Measurements from ENCODE around the gene NEO1. TPM values are rescaled to one million over a fixed set of nuclear protein-coding genes. Genes with fewer than 3 reads are reported as not detected.

NEO1 gene
- total RNA-seq, 2 donors from 2014 or later: 3.6 to 8.0 TPM

- H3K27me3 Mint-ChIP-seq: peaks cover 0 to 11% of the 10 kb centered on the region in 2 donors
Measured at GRCh38 chr15:73231661-73232419, 179.6 kb downstream of the NEO1 start.

GRCh38 chr15:73232776-73233175, 180.5 kb downstream of the NEO1 start:
- Mint-ChIP-seq H3K27ac (no peak overlapping the region), H3K36me3 (no peaks in the 10 kb centered on the region), H3K9me3 (no peaks in the 10 kb centered on the region), H3K4me1 (ENCODE audit: low read depth in 2 of 2) (peaks cover 0 to 3% of the 10 kb centered on the region in 2 donors), H3K4me3 (no peak overlapping the region), H3K27me3 (peaks cover 0 to 11% of the 10 kb centered on the region in 2 donors)
- no peak for ATAC-seq
- DNase-seq (ENCODE audit: low spot score): no peak

More at GRCh38 chr15:73231661-73232419, 179.6 kb downstream of the NEO1 start:
- peaks cover 0 to 7% of the 10 kb centered on the region in 2 donors for H3K4me1 Mint-ChIP-seq (ENCODE audit: low read depth in 2 of 2)
- no peak overlapping the region for H3K4me3 Mint-ChIP-seq
- no peaks in the 10 kb centered on the region for H3K9me3 Mint-ChIP-seq
- ATAC-seq (no peak), DNase-seq (ENCODE audit: low spot score) (no peak)
- H3K36me3 Mint-ChIP-seq: no peaks in the 10 kb centered on the region
- no peak overlapping the region for H3K27ac Mint-ChIP-seq

GRCh38 chr15:73233623-73234022, 181.4 kb downstream of the NEO1 start:
- DNase-seq (ENCODE audit: low spot score) (no peak), ATAC-seq (no peak)
- Mint-ChIP-seq H3K4me1 (ENCODE audit: low read depth in 2 of 2) (peaks cover 0 to 3% of the 10 kb centered on the region in 2 donors), H3K27me3 (peaks cover 0 to 7% of the 10 kb centered on the region in 2 donors), H3K36me3 (no peaks in the 10 kb centered on the region), H3K27ac (no peak overlapping the region), H3K9me3 (no peaks in the 10 kb centered on the region), H3K4me3 (no peak overlapping the region)

- H3K36me3 Mint-ChIP-seq: no peaks in the 10 kb centered on the region
Measured at GRCh38 chr15:73237910-73238309, 185.6 kb downstream of the NEO1 start.

GRCh38 chr15:73239564-73240215, 187.4 kb downstream of the NEO1 start:
- H3K27ac Mint-ChIP-seq: no peak overlapping the region
- no peaks in the 10 kb centered on the region for H3K4me1 Mint-ChIP-seq (ENCODE audit: low read depth in 2 of 2)
- no peaks in the 10 kb centered on the region for H3K9me3 Mint-ChIP-seq
- no peaks in the 10 kb centered on the region for H3K27me3 Mint-ChIP-seq
- H3K36me3 Mint-ChIP-seq: no peaks in the 10 kb centered on the region
- DNase-seq (ENCODE audit: low spot score) (no peak), ATAC-seq (no peak)
- H3K4me3 Mint-ChIP-seq: no peak overlapping the region

More at GRCh38 chr15:73237910-73238309, 185.6 kb downstream of the NEO1 start:
- H3K27me3 Mint-ChIP-seq: no peaks in the 10 kb centered on the region
- no peak overlapping the region for H3K27ac Mint-ChIP-seq
- no peak for DNase-seq (ENCODE audit: low spot score)
- ATAC-seq: no peak
- H3K4me3 Mint-ChIP-seq: no peak overlapping the region
- H3K4me1 Mint-ChIP-seq (ENCODE audit: low read depth in 2 of 2): no peaks in the 10 kb centered on the region
- H3K9me3 Mint-ChIP-seq: no peaks in the 10 kb centered on the region

GRCh38 chr15:73240866-73241499, 188.7 kb downstream of the NEO1 start:
- ATAC-seq (no peak), DNase-seq (ENCODE audit: low spot score) (peak; percentile 81)
- H3K27ac Mint-ChIP-seq: no peak overlapping the region
- no peaks in the 10 kb centered on the region for H3K9me3 Mint-ChIP-seq
- H3K27me3 Mint-ChIP-seq: no peaks in the 10 kb centered on the region
- no peak overlapping the region for H3K4me3 Mint-ChIP-seq
- H3K36me3 Mint-ChIP-seq: no peaks in the 10 kb centered on the region
- H3K4me1 Mint-ChIP-seq (ENCODE audit: low read depth in 2 of 2): no peaks in the 10 kb centered on the region

- H3K4me3 Mint-ChIP-seq: no peak overlapping the region
- no peaks in the 10 kb centered on the region for H3K9me3 Mint-ChIP-seq
- no peak overlapping the region for H3K27ac Mint-ChIP-seq
- no peaks in the 10 kb centered on the region for H3K27me3 Mint-ChIP-seq
- no peaks in the 10 kb centered on the region for H3K4me1 Mint-ChIP-seq (ENCODE audit: low read depth in 2 of 2)
- DNase-seq (ENCODE audit: low spot score) (no peak), ATAC-seq (peak in 1 of 2 donors; percentile 43)
- peaks cover 6% of the 10 kb centered on the region for H3K36me3 Mint-ChIP-seq
Measured at GRCh38 chr15:73244333-73244732, 192.1 kb downstream of the NEO1 start.

GRCh38 chr15:73246439-73246838, 194.2 kb downstream of the NEO1 start:
- Mint-ChIP-seq H3K27ac (no peak overlapping the region), H3K36me3 (peaks cover 6% of the 10 kb centered on the region), H3K4me3 (no peak overlapping the region), H3K27me3 (no peaks in the 10 kb centered on the region), H3K4me1 (ENCODE audit: low read depth in 2 of 2) (no peaks in the 10 kb centered on the region), H3K9me3 (no peaks in the 10 kb centered on the region)
- ATAC-seq: no peak
- no peak for DNase-seq (ENCODE audit: low spot score)

GRCh38 chr15:73246898-73247297, 194.6 kb downstream of the NEO1 start:
- ATAC-seq: no peak
- DNase-seq (ENCODE audit: low spot score): no peak
- H3K27me3 Mint-ChIP-seq: no peaks in the 10 kb centered on the region
- H3K9me3 Mint-ChIP-seq: no peaks in the 10 kb centered on the region
- H3K4me3 Mint-ChIP-seq: no peak overlapping the region
- H3K27ac Mint-ChIP-seq: no peak overlapping the region
- peaks cover 6% of the 10 kb centered on the region for H3K36me3 Mint-ChIP-seq
- H3K4me1 Mint-ChIP-seq (ENCODE audit: low read depth in 2 of 2): no peaks in the 10 kb centered on the region

- Mint-ChIP-seq H3K4me1 (ENCODE audit: low read depth in 2 of 2) (no peaks in the 10 kb centered on the region), H3K9me3 (no peaks in the 10 kb centered on the region), H3K36me3 (peaks cover 6% of the 10 kb centered on the region), H3K27ac (no peak overlapping the region), H3K27me3 (no peaks in the 10 kb centered on the region), H3K4me3 (no peak overlapping the region)
- no peak for DNase-seq (ENCODE audit: low spot score)
- ATAC-seq: no peak
Measured at GRCh38 chr15:73247331-73247730, 195.1 kb downstream of the NEO1 start.

- no peak for DNase-seq (ENCODE audit: low spot score)
- H3K27me3 Mint-ChIP-seq: no peaks in the 10 kb centered on the region
- no peaks in the 10 kb centered on the region for H3K9me3 Mint-ChIP-seq
- no peak overlapping the region for H3K27ac Mint-ChIP-seq
- no peak for ATAC-seq
- H3K4me1 Mint-ChIP-seq (ENCODE audit: low read depth in 2 of 2): no peaks in the 10 kb centered on the region
- no peak overlapping the region for H3K4me3 Mint-ChIP-seq
- H3K36me3 Mint-ChIP-seq: peaks cover 6% of the 10 kb centered on the region
Measured at GRCh38 chr15:73249499-73249898, 197.2 kb downstream of the NEO1 start.

- no peak for ATAC-seq
- Mint-ChIP-seq H3K27ac (no peak overlapping the region), H3K4me3 (no peak overlapping the region)
Measured at GRCh38 chr15:73254598-73254997, 202.3 kb downstream of the NEO1 start.

GRCh38 chr15:73258271-73259108, 206.2 kb downstream of the NEO1 start:
- H3K9me3 Mint-ChIP-seq: no peaks in the 10 kb centered on the region
- no peaks in the 10 kb centered on the region for H3K27me3 Mint-ChIP-seq
- H3K27ac Mint-ChIP-seq: no peak overlapping the region
- peak in 1 of 2 donors; percentile 83 for ATAC-seq
- no peaks in the 10 kb centered on the region for H3K36me3 Mint-ChIP-seq
- DNase-seq (ENCODE audit: low spot score): no peak
- no peaks in the 10 kb centered on the region for H3K4me1 Mint-ChIP-seq (ENCODE audit: low read depth in 2 of 2)
- no peak overlapping the region for H3K4me3 Mint-ChIP-seq

More at GRCh38 chr15:73254598-73254997, 202.3 kb downstream of the NEO1 start:
- no peaks in the 10 kb centered on the region for H3K36me3 Mint-ChIP-seq
- H3K9me3 Mint-ChIP-seq: no peaks in the 10 kb centered on the region
- H3K27me3 Mint-ChIP-seq: no peaks in the 10 kb centered on the region
- H3K4me1 Mint-ChIP-seq (ENCODE audit: low read depth in 2 of 2): no peaks in the 10 kb centered on the region
- no peak for DNase-seq (ENCODE audit: low spot score)
